ENCODE results near the gene LONP1.
"Not testable (repeated sequence)": the region's sequence is repeated elsewhere in the genome, so short reads cannot be mapped to it uniquely, and the experiment has no call there.

The LONP1 gene

DNA sequence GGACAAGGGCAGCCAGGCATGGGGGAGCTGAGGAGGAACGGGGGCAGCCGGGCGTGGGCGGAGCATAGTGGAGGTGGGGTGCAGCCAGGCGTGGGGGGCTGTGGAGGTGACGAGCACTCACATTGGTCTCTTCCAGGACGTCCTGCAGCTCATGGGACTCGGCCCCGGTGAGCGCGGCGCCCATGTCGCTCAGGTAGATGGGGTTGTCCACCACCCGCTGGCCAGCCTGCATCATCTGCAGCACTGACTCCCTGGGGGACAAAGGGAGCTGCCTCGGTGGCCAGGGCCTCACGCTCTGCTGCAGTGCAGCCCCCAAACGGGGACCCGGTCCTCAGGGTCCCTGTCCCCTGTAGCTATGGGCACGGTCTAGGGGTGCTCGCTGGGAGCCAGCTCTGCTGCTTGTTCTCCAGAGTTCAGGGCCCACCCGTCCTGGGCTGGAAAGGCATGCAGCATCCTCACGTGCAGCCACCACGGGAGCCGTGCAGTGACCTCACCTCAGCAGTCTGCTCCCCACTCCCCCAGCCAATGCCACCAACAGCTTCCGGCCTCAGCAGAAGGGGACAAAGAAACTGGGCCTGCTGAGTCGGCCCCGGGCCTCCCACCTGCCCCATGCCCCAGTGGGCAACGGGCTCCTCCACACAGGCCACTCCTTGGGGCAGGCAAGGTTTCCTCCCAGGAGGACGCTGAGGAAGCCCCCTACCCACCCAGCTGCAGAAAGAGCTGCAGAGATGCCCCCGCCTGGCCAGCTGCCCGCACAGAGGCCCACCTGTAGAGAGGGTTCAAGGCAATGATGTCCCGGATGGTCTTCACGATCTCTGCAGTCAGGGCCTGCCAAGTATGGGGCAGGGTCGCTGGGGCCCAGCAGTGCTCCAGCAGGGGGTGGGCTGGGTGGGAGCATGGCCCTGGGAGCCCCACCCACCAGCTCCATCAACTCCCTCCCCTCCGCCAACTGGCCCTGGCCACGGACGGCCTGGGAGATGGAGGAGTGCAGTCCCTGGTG lies 12.1 kb downstream of the LONP1 start:
- DNase-seq: no peak

DNA sequence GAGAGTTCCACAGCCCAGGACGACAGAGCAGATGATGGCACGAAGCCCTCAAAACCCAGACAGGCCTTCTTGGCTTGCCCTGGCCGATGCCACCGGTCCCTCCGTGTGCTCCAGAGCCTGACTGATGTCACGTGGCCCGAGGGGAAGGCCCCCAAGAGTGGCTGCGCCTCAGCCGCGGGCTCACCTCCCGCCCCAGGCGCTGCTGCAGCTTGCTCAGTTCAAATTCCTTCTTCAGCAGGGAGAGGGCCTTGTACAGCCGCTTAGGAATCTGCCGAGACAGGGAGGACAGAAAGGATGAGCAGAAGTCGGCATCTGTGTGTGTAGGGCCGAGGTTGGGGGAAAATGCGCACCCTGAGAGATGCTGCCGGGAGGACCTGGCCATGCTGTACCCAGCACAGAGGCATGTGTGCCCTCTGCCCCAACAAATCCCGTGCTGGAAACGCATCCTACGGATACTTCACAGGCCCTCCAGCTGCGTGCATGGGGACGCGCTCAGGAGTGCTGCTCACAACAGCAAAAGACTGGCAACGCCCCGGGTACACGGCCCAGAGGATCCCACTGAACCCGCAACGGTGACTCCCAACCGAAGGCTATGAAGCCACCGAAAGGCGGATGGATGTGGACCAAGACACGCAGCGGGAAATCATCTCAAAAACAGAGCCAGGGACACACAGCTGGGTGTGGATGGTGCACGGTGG lies 12.9 kb downstream of the LONP1 start:
- no peak for DNase-seq

DNA sequence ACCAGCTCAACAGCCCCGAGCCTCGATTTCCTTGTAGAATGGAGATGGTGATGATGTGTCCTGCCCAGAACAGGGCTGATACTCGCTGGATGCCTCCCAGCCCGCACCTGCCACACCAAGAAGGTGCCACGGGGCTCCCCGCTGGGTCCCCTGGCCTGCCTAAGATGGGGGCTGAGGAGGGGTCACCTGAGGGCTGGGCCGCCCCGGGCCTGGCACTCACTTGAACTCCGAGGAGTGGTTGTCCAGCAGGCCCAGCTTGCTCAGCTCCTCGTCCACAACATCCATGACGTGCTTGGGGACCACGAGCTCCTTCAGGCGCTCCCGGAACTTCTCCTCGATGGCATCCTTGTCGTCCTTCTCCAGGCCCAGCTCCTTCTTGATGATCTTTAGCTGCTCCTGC lies 14.4 kb downstream of the LONP1 start:
- no peak for DNase-seq

DNA sequence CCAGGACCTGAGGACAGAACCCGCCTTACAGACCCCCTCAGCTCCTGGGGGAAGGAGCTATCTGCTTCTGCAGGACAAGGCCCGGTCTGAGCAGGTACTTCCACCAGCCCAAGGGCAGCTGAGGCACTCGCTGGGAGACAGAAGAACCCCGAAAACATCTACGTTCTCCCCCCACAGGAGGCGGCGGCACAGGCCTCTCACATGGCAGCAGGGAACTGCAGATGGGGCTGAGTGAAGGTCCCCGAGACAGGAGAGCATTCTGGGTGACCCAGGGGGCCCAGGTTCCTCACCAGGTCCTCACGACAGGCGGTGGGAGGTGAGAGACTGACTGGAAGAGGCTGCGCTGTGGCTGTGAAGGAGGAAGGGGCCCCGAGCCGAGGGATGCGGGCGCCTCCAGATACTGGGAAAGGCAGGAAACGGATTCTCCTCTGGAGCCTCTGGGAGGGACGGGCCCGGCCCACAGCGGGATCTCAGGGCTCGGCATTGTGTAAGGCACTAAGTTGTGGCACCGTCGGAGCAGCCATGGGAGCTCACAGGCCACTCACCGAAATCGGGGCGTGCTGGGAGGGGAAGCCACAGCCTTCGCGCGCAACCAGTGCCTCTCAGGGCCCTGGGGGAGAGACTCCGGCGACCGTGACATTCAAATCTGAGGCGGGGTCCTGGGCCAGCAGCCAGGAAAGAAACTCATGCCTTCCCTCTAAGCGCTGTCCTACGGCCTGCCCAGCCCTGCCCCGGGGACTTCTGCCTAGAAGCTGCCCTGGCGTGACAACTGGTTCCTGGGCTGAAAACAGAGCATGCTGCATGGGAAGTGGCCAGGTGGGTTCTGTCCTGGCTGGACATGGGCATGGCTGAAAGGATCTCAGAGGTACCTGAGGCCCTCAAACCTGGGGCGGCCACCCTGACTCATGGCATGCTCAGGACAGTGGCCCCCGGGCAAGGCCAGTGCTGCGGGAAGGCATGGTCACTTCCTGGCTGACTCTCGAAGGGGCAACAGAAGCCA lies 15.8 kb downstream of the LONP1 start:
- no peak for DNase-seq

DNA sequence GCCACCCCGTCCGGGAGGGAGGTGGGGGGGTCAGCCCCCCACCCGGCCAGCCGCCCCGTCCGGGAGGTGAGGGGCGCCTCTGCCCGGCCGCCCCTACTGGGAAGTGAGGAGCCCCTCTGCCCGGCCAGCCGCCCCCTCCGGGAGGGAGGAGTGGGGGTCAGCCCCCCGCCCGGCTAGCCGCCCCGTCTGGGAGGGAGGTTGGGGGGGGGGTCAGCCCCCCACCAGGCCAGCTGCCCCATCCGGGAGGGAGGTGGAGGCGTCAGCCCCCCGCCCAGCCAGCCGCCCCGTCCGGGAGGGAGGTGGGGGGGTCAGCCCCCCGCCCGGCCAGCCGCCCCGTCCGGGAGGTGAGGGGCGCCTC lies 17.9 kb downstream of the LONP1 start:
- DNase-seq: not testable (repeated sequence)

DNA sequence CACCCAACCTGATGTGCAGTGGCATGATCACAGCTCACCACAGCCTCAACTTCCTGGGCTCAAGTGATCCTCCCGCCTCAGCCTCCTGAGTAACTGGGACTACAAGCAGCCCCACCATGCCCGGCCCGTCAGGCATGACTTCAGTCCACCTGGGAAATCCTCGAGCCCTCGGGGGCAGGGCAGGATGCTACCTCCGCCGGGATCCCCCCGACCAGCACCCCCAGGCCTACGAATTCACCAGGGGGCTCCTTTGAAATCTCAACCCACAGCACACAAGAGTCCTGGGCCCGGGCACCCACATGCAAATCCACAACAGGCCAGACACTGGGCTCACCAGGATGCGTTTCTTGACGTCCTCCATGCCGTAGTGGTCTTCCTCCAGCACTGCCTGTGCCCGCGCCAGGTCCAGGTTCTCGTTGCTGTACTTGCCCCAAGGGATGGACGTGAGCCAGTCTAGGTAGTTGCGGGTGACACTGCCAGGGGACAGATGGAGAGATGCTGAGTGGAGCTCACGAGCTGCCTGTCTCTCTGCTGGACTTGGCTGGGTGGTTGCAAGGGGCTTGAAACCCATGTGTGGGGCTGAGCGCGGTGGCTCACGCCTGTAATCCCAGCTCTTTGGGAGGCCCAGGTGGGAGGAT lies 19.4 kb downstream of the LONP1 start:
- DNase-seq: no peak

DNA sequence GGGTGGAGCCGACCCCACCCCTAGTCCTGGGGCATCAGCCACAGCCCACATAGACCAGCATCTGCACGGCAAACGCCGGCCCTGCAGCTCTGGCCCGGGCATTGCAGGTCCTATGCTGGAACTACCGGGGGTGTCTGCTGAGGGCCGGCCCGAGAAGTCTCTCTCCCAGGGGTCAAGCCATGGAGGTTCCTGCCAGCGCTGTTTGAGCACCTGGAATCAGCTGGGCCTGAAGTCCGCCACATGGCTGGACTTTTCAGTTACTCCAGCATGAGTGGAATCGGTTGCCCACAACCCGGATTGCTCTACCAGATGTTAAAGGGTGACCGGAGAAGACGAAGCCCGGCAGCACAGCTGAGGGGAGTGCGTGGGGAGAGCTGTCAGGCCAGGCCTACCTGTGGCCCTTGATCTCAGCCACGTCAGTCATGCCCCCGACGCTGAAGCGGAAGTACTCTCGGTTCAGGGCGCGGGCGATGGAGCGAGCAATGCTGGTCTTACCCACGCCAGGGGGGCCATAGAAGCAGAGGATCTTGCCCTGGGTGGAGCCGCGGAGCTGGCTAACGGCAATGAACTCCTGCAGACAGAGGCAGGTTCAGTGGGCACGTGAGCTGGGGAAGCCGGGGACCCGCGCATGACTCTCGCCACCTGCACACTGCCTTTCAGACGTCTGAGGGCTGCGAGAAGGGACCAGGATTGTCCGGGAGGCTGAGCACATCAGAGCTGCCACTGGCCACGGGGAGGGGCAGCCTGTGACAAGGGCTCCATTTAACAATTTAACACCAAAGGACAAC lies 21.1 kb downstream of the LONP1 start:
- DNase-seq: no peak

DNA sequence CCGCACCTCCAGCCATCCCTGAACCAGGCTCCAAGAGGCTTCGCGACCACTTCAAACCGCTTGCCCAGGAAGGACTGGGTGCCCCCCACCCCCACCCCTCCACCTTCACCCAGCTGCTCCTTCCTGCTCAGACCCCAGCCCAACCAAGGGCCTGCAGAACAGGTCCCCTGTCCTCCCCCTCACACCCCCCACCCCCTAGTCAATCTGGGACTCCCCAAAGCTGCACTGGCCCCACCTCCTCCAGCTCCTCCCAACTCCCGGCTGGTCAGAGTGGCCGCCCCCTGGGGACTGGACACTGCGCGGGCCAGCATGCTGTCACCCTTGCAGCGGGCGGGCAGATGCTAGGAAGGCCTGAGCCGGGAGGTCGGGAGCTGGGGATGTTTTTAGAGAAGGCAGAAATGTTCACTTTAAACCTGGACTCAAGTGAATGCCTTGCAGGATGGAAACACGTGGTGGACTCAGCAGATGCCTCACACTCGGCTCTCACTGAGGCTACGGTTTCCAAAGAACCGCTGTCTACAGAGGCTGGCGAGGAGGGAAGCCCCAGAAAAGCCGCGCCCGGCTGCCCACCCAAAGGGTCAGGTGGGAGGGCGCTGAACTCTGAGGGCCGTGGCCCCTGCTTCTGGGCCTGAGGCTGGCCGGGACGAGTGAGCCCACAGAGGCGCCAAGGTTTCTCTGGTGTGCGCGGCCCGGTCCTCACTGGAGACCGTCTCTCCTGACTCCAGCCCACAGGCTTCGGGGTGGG lies 21.9 kb downstream of the LONP1 start:
- no peak for DNase-seq

DNA sequence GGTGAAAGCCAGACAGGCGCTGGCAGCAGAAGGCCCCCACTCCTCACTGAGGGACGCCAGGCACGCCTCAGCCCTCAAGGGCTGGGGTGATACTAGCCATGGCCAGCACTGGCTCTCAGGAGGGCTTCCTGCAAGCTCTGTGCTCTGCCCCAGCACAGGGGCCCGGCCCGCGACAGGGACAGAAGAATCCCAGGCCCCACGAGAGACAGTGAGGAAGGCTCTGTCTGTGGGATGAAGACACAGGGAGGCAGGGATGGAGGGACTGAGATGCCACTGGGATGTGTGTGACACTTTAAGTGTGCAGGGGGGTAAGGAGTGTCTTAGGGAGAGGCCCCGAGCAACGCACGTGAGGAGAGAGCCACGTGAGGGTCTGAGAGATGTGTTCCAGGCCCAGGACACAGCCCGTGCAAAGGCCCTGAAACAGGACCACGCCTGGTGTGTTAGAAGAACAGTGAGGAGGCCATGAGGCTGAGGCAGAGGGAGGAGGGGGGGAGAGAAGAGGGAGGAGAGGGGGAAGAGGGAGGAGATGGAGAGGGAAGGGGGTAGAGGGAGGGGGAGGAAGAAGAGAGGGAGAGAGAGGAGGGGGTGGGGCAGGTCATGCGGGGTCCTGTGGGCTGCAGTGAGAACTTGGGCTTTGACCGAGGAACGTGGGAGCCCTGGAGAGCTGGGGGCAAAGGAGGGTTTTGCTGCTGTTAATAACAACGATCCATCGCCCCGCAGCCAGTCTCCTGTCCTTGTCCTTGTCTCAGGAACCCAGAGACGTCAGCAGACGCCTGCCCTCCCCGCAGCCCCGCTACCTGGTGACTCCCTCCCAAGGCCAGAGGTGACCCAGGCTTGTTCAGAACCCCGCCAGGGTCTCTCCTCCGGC lies 22.7 kb downstream of the LONP1 start:
- no peak for DNase-seq

DNA sequence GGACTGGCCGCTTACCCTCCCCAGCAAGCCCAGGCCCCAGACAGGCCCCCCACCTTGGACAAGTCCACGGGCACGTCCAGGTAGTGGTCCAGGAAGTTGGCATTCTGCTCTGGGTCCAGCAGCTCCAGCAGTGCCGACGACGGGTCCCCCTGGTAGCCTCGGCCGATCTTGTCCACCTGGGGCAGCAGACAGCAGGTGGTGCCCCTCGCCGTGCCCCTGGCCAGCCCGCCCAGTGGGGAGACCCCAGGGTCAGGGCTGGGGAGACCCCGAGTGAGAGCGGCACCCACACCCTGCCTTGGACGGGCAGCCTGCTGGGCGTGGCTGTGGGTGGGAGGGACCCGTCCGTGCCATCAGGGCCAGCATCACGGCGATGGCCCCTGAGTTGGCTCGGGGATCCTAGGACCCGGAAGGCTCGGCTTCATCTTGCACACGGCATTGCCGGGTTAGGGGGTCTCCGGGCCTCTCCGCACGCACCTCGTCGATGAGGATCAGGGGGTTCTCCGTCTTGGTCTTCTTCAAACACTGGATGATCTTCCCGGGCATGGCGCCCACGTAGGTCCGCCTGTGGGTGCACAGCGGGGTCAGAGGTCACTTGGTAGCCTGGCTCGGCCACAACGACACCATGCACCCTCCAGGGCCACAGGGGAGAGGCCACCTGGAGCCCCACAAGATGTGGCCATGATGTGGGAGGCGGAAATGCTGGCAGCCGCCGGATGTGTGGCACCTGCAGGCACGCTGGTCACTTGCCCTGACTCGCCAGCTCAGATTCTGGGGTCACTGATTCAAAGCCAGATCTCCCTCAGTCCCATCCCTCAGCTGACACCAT lies 23.5 kb downstream of the LONP1 start:
- no peak for DNase-seq

DNA sequence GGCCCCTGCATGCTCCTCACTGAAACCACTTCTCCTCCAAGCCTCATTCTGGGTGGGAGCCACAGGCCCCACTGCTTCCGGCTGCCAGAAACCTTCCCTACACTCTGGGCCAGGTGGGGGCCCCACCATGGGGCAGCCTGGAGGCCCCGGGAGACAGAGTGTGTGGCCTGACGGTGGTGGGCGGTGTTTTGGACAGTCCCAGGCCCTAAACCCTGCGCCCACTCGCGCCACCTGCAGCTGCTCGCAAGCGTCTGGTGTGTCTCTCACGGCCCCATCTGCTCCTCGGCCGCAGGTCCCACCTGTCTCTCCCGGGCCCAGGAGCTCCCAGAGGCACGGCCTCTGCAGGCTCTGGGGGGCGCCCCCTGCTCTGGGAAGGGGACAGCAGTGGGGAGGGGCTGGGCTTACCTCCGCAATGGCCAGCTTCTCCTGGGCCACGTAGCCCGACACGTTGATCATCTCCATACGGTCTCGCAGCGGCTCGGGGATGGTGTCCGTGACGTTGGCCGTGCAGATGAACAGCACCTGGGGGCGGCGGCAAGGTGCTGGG lies 24.2 kb downstream of the LONP1 start:
- peak in 1 of 2 experiments; percentile 76 for DNase-seq

DNA sequence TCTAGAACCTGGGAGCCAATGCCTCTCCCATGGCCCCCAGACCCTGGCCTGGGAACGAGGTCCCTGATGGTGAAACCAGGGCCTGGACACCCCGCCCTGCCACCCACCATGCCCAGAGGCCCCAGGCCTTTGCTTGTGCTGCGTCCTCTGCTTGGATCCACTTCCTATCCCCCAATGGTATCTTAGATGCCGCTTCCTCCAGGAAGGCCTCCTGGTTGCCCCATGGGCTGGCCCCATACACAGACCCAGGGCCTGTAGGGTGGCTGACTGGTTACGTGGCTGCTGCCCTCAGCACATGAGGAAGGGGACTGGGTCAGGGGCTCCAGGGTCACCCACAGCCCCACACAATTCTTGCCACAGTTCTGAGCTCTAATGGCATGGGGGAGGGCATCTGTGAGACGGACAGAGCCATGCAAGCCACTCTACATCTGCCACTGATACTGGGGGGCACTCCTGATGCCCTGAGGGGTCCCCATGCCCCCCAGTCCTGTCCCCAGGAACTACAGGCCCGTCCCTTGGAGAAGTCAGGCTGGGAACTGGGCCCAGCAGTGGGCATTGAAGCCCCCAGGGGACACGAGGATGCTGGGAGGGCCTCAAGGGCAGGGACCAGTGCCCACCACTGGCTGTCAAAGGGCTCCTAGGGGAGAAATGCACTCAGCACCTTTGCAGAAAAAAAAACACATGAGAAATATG lies 24.8 kb downstream of the LONP1 start:
- no peak for DNase-seq

DNA sequence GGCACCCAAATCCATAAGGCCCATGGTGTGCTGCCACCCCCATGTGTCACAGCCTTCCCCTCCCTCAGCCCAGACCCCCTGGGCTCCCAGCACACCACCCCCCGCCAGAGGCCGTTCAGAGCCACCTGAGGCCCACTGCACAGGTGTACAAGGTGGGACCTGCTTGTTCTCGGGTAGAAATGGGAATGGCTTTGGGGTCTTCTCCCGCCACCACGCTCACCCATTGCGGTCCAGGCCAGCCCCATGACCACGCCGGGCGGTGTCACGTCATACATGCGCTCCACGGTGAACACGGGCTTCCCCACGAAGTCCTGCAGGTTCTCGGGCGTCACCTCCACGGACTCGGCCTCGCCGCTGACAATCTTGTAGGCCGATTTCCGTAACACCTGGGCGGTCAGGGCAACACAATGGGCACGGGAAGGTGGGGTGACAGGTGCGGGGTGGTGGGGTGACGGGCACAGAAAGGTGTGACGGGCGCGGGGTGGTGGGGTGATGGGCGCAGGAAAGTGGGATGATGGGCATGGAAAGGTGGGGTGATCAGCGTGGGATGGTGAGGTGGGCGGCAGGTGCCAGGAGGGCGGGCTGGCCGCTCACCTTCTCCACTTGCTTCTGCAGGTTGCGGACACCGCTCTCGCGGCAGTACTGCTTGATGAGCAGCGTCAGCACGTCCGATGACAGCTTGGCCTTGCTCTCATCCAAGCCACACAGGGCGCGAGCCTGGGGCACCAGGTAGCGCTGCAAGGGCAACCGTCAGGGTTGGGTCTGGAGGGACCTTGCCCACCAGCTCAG lies 25.6 kb downstream of the LONP1 start:
- no peak for DNase-seq

DNA sequence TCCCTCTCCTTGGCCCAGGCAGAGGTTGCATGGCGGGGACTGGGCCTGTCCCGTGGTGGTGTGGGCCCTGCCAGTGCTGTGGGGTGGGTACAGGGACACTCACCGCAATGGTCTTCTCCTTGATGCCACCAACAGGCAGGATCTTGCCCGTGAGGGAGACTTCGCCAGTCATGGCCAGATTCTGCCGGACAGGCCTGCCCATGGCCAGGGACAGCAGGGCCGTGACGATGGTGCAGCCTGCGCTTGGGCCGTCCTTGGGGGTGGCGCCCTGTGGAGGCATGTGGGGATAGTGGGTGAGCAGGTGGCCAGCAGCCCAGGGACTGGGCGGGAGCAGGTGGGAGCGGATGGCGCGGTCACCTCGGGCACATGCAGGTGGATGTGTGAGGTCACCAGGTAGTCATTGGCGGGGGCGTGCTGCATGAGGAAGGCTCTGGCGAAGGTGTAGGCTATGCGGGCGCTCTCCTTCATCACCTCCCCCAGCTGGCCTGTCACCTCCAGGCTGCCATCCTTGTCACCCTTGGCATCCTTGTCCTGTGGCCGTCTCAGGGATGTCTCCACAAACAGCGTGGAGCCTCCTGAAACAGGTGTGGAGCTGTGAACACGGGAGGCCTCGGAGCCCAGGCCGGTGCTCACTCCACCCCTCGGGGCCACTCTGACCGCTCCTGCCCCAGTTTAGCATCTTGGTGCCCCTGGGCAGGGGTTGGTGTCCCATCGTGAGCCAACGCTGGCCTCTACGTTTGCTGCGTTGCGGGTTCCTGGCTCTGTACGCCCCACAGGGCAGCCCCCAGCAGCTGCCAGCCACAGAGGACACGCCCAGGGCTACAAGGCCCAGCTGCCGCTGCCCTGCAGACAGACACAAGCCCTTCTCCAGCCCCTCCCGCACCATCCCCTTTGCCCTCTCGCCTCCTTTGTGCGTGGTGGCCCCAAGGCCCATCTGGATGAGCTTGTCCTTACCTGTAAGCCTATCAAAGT lies 26.5 kb downstream of the LONP1 start:
- peak in 1 of 2 experiments; percentile 47 for DNase-seq

DNA sequence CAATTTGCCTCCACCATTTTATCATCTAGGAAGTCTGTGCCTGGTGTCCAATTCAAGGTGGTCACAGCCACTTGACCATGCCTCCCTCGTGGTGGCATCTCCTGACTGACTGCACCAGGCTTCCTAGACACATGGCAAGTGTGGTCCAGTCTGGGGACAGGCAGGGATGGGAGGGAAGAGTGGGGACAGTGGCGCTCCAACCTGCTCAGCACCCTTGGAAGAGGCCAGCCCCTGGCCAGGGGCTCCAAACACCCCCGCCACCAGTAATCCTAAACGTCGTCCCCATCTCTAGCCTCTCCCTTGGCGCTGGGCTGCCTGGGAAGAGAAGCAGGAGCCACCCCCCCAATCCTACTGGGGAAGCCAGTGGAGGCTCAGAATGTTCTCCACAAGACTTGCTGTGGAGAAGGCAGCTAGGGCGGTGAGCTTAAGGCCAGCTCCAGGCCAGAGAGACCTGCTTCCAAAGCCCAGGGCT lies 27.2 kb downstream of the LONP1 start:
- no peak for DNase-seq

Measured in NCI-H524 (cell line).